T-helper 2 cell treated with Interferon-gamma antibody and Interleukin-4, amounts not matched to agents 100 ng/mL and 5 ng/mL, for 36 hours (primary cell): ENCODE measurements around the gene AMBP. TPM values are rescaled to one million over a fixed set of nuclear protein-coding genes. Genes with fewer than 3 reads are reported as not detected.

Experiments
- intact Hi-C: fragments of 100-400 bp; cut with micrococcal nuclease; formaldehyde crosslinking; loops from one replicate; pipeline ENCODE4 v1.15.1; 2023
- total RNA-seq: library from RNA; stranded (reverse); gene quantifications from 2 replicates; pipeline ENCODE4 v1.2.3, GENCODE V29; 2022

AMBP gene
- total RNA-seq, 1 donor from 2014 or later = not detected

DNA sequence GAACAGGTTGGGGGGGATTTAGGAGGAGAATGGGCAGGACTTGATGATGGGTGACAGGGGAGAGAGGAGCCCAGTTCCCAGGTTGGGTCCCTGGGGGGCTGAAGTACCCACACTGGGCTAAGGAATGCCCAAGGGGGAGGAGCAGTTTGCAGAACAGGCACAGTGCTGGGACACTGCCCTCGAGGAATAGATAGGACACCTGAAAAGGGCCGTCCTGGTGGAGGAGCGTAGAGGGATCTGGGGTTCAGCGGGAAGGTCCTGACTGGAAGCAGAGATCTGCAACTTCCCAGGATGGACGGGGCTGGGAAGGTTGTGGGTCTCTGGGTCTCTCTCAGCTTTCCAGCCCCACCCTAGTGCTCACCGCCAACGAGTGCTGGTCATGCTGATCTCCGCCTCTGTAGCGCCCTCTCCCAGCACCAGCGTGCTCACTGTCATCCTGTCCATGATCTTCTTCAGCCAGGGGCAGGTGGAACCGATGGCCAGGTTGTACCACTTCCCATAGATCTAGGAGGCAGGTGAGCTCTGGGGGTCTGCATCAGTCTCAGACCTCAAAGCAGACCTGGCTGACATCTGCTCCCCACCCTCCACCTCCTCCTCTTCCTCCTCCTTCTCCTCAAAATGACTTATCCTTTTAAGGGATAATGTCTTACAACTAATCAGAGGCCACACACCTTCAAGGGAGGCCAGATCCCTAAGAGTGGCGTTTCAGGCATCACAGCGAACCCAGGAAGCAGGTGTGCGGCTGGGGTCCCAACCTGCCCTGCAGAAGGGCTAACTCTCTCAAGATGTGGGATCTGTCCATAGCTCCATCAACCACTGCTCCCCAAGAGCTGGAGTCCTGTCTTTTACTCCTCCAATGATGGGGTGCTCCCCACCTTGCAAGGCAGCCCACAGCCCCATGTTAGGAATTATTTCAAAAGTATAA lies 1.6 kb downstream of the AMBP start:
- intact Hi-C loops = no loop called here

DNA sequence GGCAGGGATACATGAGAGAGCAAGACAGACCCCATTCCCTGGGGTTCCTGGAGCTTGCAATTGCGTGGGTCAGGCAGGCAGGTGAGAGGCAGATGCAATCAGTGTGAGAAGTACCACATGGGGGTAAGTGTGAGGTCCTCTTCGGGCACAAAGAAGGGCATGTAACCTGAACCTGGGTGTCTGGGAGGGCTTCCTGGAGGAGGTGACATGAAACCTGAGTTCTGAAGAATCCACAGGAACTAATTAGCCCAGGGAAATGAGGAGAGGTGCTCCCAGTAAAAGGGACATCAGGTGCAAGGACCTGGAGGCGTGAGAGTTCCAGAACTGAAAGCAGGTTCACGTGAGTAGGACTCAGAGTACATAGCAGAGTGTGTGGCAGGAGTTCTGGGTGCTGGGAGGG lies 2.5 kb downstream of the AMBP start:
- intact Hi-C loops = no loop called here

- intact Hi-C loops = no loop called here
Observed at GRCh38 chr9:114072184-114073140, 5.6 kb downstream of the AMBP start.

- intact Hi-C loops = no loop called here
Observed at GRCh38 chr9:114071197-114071795, 6.8 kb downstream of the AMBP start.

DNA sequence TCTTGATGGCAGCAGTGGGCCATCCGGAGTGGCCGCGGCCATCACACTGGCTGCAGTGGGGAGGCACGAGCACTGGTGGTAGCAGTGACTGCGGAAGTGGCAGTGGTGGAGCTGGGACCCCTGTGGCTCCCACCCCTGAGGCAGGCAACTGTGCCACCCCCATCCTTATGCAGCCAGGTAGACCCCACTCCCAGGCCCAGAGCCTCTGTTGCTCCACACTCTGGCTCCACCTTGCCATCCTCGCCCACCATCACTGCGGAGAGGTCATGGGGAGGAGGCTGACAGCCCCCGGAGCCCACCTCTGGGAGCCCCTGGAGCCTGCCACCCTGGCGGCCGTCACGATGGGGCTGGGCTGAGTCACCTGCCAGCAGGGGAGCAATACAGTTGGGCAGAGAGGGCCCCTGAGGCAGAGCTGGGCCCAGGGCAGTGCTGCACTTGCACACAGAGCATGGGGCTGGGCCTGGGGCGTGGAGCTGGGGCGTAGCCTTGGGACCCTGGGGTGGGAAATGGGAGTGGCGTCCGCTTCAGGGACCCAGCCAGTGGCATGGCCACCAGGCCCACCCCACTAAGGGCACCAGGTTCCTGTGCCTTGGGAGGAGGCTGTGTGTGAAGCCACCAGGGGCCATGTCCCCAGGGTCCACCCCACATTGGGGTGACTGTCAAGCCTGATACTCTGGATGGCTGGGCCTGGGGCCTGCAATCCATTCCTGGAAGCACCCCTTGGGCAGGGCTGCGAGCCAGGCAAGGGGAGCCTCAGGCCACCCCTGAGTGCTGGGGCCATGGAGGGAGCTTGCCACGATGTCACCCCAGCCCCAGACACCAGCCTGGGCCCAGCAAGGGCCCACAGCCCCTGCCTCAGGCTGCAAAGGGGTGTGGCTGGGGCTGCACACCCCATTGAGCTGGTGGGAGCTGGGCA lies 7.7 kb downstream of the AMBP start:
- intact Hi-C loops = no loop called here

DNA sequence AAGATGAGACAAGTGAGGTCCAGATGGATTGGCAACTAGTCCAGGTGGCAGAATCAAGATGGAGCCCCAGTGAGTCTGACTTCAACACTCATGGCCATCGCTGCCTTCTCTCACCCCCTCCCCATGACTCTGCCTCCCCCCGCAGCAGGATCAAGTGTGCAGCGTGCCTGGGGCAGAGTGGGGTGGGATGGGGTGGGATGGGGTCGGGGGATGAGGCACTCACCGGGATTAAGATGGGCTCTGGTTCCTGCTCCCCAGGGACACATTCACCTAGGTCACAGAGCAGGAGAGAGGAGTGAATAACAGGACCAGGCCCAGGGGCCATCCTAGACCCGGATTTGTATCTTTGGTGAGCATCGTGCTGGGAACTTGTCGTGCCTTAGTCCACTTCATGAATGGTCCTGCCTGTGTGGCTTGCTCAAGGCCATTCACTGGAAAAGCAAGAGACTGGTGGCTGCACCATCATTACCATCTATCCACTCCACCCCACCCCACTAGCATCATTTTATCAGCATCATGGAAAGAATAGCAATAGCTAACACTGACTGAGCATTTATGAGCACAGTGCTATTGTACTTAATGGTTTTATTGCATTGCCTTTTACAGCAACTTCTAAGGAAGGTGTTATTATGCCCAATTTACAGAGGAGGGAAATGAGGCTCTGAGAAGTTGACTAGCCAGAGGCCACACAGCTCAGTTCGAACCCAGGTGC lies 8.5 kb downstream of the AMBP start:
- intact Hi-C loops = no loop called here

- intact Hi-C loops = no loop called here
Observed at GRCh38 chr9:114065304-114065703, 12.8 kb downstream of the AMBP start.

GRCh38 chr9:114061830-114062474 lies 16.1 kb downstream of the AMBP start:
- intact Hi-C loops = no loop called here

DNA sequence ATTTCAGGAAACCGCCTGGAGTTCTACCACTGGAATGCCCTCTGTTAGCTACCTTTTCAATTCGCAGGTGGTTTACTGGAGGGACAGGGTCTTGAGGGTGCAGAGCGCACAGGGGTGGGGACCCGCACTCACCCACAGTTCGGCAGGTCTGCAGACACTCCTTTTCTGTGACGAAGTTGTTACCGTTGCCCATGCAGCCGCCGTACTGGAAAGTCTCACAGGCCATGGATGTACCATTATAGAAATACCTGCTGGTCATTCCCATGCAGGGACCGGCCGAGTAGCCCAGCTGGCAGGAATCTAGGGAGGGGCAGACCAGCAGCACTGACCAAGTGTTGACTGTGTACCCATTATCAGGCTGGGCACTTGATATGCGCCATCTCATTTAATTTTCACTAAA lies 16.8 kb downstream of the AMBP start:
- intact Hi-C loops = no loop called here

DNA sequence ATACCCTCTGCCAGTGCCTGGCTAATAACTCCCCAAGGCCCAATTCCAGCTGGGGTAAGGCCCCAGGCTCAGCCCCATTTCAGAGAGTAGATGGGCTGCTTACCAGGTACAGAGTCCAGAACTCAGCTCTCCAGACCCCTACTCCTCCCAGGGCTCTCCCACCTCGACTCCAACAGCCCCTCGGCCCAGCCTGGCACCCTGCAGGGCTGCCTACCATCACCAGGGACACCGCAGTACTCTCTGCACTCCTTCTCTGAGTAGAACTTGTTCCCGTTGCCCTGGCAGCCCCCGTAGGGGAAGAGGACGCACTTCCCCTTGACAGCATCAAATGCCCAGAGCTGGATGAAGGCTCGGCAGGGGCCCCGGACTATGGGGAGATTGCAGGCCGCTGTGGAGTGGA lies 17.4 kb downstream of the AMBP start:
- intact Hi-C loops = no loop called here

DNA sequence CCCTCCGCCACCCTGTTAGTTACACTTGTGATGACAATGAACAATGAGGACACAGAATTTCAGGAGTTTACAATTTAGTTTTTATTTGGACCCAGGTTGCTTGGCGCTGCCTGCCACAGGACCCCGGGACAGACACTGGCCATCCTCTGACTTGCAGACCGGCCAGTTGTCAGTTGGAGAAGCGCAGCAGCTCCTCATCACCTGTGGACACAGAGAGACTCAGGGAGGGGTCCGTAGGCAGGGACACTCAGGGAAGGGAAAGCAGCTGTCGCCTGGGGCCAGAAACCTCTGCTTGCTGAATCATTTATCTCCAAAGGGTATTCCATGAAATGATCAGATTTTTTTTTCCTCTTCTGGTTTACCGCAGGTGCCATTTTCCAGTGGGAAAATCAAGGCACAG lies 18.0 kb downstream of the AMBP start:
- intact Hi-C loops = no loop called here

DNA sequence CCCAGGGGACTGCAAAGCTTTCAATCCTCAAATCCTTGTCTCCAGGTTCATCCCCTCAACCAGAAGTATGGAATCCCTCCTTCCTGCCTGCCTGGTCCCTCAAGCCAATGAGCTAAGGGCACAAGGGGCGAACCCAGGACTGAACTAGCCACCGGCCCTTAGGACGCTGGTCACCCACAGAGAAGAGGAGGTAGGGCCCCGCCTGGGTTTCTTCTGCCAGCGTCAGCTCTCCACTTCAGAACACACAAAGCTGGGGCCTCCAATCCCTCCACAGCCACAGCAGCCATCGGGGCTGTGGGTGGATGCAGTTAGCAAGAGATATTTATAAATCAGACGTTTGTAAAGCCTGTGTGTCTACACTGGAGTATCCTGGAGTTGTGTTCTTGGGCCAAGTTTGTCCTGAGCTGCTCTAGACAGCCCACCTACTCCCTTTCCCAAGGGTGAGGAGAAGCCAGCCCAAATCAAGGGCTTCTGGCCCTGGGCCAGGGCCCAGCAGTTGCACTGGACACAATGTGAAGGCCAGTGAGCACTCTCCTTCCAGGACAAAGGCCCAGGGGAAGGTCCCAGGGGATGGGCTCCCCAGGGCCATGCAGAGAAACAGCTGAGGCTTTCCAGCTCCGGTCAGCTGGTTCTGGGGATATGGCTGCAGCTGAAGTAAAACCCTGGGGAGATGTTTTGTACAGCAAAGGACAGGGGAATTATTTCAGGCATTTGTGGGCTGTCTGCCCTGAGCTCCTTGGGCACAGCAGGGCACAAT lies 18.9 kb downstream of the AMBP start:
- intact Hi-C loops = no loop called here

DNA sequence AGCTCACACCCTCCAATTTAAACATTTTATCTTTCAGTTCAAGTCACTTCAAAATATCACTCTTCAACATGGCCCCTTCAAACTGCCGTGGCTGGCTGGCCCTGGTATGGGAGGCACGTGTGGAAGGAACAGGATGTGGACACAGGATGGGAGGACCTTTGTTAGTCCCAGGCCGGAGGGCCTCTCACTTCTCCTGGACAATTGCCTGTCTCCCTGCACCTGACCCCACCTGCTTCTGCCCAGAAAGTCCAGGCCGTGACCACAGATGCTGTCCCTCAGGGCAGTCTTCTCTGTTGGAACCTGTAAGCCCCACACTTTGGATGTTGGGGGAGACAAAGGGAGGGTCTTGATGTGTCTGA lies 19.4 kb downstream of the AMBP start:
- intact Hi-C loops = no loop called here

- intact Hi-C loops = no loop called here
Observed at GRCh38 chr9:114057161-114057885, 20.8 kb downstream of the AMBP start.

DNA sequence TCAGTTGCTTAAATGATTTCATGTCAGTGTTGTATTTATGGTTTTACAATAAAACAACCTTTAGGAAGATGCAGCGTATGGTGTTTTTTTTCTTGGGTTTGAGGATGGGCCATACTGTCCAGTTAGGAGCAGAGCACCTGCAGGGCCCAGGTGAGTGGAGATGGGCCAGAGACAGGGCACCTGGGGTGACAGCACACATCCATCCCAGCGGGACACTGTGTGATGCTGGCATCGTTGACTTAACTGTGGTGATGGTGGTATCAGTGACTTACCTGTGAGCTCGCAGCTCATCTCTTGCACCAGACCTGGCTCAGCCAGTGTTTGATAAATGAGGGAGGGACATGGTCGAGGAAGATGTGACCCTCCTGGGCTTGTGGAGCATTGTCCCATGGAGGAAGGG lies 21.6 kb downstream of the AMBP start:
- intact Hi-C loops = no loop called here

DNA sequence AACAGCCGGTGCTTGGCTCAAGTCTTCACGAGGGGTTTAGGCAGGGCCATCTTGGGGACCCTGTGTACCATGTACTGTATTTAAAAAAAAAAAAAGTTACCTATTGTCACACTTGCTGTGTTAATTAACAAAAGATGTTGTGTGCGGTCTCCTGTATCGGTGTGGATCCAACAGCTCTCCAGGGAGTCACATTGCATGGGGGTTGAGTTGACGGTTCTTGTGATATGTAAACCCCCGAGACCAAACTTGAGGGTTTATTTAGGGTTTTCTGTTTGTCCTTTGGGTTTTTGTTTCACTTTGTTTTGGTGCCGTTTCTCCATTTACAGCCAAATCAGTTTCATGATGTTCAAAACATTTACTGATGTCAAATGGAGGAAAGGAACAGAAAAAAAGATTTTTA lies 22.2 kb downstream of the AMBP start:
- intact Hi-C loops = no loop called here

DNA sequence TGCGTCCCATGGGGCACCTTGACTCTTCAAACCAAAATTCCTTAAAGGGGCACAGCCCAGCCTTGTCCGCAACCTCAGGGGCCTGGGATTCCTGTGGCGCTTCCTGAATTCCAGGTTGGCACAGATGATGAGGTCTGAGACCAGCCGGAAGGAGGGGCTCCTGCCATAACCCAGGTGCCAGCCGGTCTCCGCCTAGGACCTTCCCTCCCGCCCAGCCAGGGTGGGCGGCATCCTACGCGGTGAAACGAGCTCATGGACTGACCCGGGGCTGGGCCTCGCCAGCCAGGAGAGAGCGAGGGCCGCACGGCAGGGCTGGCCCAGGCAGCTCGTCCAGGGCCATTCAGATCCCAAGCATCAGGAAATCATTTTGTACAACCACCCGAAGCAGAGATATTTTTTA lies 23.0 kb downstream of the AMBP start:
- intact Hi-C loops = no loop called here

GRCh38 chr9:114054191-114054690 lies 23.9 kb downstream of the AMBP start:
- intact Hi-C loops = no loop called here
